HG02642 (cell line): ENCODE data around the gene NEU2.
"Not testable (repeated sequence)": the region's sequence is repeated elsewhere in the genome, so short reads cannot be mapped to it uniquely, and the experiment has no call there.

Experiments used
- ATAC-seq: cut with Tn5 transposase; IDR thresholded peaks from one replicate; pipeline ENCODE4 v1.9.1; 2021; ENCODE audit warnings: mild to moderate bottlenecking; ENCODE audit not compliant: unreplicated experiment, poor library complexity

NEU2 gene

GRCh38 chr2:233033672-233034071, 1.2 kb downstream of the NEU2 start:
- no peak for ATAC-seq

GRCh38 chr2:233034091-233034882, 1.8 kb downstream of the NEU2 start:
- ATAC-seq: no peak

GRCh38 chr2:233035426-233036161, 3.1 kb downstream of the NEU2 start:
- ATAC-seq: no peak

GRCh38 chr2:233036162-233036838, 3.8 kb downstream of the NEU2 start:
- no peak for ATAC-seq

GRCh38 chr2:233037078-233037477, 4.6 kb downstream of the NEU2 start:
- no peak for ATAC-seq

- no peak for ATAC-seq
Observed at GRCh38 chr2:233039212-233039845, 6.9 kb downstream of the NEU2 start.

- no peak for ATAC-seq
Observed at GRCh38 chr2:233039846-233040530, 7.5 kb downstream of the NEU2 start.

- no peak for ATAC-seq
Observed at GRCh38 chr2:233040571-233040970, 8.1 kb downstream of the NEU2 start.

- ATAC-seq: no peak
Observed at GRCh38 chr2:233041722-233042323, 9.4 kb downstream of the NEU2 start.

- no peak for ATAC-seq
Observed at GRCh38 chr2:233042549-233042948, 10.1 kb downstream of the NEU2 start.

GRCh38 chr2:233044974-233045605, 12.6 kb downstream of the NEU2 start:
- ATAC-seq: no peak

- no peak for ATAC-seq
Observed at GRCh38 chr2:233047206-233047605, 14.7 kb downstream of the NEU2 start.

- no peak for ATAC-seq
Observed at GRCh38 chr2:233047667-233048066, 15.2 kb downstream of the NEU2 start.

- no peak for ATAC-seq
Observed at GRCh38 chr2:233048569-233049193, 16.2 kb downstream of the NEU2 start.

- ATAC-seq: no peak
Observed at GRCh38 chr2:233049194-233049761, 16.8 kb downstream of the NEU2 start.

- no peak for ATAC-seq
Observed at GRCh38 chr2:233051241-233052149, 19.0 kb downstream of the NEU2 start.

- ATAC-seq: not testable (repeated sequence)
Observed at GRCh38 chr2:233052517-233052916, 20.0 kb downstream of the NEU2 start.
